ACHN (cell line): Measurements from ENCODE around the gene SERINC3.
"Not testable (repeated sequence)": the region's sequence is repeated elsewhere in the genome, so short reads cannot be mapped to it uniquely, and the experiment has no call there.

Experiments used
- DNase-seq: peaks from one replicate; pipeline ENCODE4 v3.0.0-alpha.2; 2015
- in situ Hi-C: cut with HindIII; loops from 2 replicates; pipeline ENCODE4 v1.10.0; 2017; ENCODE audit warnings: low sequenced_read_pairs, low pct_ligation_motif_present, low pct_unique_long_range_greater_than_20kb

The SERINC3 gene

DNA sequence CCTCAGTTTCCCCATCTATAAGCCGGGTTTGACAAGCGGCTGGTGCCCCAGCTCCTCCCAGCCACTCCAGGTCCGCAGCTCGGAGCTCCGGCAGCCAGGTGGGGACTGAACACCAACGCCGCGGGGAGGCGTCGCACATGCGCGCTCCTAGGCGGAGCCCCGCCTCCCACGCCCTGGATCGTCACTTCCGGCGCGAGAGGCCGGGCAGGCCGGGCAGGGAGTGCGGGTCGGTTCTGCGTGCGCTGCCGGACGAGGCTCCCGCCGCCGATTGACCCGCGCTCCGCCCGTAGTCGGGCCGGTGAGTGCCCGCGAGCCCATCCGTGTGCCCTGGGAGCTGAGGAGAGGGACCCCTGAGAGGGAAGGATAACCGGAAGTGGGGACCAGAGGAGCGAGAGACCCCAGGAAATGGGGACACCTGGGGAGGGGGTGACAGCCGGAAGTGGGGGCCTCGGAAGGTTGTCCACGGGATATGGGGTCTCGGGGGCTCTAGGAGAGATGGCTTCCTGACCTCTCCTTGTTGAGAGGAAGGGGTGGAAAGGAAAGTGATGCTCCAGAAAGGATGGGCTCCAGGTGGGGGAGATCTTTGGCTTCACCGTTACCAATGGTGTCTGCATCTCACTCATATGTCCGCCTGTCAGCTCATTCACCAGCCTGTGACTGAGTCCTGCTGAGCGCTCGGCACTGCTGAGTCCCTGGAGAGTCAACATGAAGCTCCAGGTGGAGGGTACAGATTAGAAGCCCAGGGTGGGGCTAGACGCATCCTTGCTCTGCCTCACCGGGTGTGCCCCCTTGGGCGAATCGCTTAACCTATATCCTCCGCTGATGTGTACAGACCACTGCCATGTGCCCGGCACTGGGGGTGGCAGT, 45.9 kb downstream of the SERINC3 start, which contains the start of gene TTPAL:
TSS of gene TTPAL (plus strand) at position 181 of the 867 bp plus-strand sequence. CDS start 4,126 bp downstream, outside the sequence.
- in situ Hi-C loops, result no loop called here

DNA sequence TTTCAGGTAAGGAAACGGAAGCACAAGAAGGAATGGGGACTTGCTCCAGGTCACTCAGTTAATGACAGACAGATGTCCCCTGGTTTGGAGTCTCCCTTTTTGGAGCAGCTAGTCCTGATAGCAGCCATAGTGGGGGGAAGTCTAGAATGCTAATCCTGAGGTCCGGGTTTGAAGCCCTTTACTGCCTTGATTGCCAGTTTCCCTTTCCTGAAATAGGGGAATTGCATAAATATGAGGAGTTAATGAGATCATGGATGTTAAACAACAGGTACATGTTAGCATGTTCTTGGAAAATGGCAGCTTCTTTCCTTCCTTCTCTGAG, 46.5 kb downstream of the SERINC3 start:
- DNase-seq, result no peak
- in situ Hi-C loops, result no loop called here

More for the DNA sequence above, 45.9 kb downstream of the SERINC3 start, which contains the start of gene TTPAL:
- DNase-seq, result peak; percentile 86

DNA sequence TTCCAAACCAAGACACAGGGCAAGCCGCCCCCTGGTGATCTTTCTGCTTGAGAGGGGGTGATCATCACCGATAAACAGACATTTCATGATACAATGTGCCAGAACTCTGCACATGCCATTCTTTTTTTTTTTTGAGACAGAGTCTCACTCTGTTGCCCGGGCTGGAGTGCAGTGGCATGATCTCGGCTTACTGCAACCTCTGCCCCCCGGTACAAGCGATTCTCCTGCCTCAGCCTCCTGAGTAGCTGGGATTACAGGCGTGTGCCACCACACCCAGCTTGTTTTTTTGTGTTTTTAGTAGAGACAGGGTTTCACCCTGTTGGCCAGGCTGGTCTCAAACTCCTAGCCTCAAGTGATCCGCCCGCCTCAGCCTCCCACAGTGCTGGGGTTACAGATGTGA, 49.6 kb downstream of the SERINC3 start:
- DNase-seq, in situ Hi-C loops: not testable (repeated sequence)

DNA sequence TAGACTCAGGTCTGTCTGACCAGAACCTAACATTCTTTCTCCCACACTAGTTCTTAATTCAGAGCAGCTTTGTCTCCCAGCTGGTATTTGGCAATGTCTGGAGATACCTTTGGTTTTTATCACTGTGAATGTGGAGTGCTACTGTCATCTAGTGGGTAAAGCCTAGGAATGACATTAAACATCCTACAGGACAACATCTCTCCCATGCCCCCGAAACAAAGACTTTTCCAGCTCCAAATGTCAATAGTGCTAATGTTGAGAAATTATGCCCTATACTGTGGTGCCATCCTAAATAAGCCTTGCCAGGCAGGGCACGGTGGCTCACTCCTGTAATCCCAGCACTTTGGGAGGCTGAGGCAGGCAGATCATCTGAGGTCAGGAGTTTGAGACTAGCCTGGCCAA, 50.4 kb downstream of the SERINC3 start:
- in situ Hi-C loops, result no loop called here
- DNase-seq, result peak; percentile 7

- no peak for DNase-seq
- in situ Hi-C loops, result no loop called here
Measured at GRCh38 chr20:44470327-44470726, 51.5 kb downstream of the SERINC3 start.

DNA sequence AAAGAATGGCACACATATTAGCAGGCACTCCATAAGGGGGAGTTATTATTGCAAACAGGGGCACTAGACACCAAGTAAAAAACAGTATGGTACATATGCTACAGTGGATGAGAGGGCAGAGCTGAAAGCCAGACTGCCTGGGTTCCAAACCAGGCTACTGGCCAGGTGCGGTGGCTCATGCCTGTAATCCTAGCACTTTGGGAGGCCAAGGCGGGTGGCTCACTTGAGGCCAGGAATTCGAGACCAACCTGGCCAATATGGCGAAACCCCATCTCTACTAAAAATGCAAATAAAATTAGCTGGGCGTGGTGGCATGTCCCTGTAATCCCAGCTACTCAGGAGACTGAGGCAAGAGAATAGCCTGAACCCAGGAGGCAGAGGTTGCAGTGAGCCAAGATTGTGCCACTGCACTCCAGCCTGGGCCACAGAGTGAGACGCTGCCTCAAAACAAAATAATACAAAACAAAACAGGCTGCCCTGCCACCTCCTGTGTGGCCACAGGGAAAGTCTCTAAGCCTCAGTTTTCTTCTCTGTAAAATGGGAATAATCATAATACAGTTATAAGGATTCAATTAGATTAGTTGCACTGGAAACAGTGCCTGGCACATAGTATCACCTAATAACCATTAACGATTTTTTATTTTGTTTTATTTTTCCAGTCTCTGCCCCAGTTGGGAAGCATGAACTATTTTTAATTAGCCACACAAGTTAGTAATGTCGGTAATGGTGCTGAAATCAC, 53.7 kb downstream of the SERINC3 start:
- no peak for DNase-seq
- in situ Hi-C loops, result no loop called here

DNA sequence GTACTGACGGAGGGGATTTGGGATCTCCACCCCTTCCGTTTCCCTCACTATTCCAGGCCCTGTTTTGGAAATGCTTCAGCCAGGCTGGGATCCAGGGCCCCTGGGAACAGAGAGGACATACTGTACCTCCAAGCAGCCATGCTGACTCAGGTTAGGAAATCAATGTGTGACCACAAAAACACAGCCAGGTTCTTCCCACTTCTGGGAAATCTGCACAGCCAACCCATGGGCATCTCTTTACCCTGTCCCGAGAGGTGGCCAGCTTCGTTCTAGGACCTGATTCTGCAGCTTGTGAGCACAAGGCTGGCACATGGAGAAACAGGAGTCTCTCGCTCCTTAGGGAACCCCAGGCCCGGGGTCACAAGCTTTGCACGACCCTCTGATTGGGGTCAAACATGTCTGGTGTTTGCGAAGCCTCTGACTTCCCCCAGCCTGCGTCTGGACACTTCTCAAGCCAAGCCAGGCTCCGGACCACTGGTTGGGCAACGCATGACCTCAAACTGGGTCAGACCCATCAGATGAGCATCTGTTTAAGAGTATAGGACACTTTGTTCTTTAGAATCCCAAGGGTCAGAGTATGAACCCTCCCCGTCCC, 54.5 kb downstream of the SERINC3 start:
- DNase-seq, result no peak
- in situ Hi-C loops, result no loop called here

- in situ Hi-C loops, result no loop called here
Measured at GRCh38 chr20:44465001-44465560, 56.8 kb downstream of the SERINC3 start.

DNA sequence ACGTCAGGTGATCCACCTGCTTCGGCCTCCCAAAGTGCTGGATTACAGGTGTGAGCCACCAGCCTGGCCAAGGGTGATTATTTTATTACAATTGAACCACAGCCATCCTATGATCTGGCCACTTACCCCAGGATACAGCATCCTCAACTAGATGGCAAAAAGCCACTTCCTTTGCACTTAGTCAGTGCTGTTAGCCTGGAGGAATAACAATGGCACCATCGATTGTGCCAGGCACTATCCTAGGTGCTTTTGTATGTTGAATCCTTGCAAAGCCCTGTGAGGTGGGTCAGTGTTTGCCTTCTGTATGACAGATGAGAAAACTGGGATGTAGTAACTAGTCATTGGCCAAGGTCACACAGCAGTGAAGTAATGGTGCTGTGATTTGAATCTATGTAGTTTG, 57.4 kb downstream of the SERINC3 start:
- DNase-seq, result no peak
- in situ Hi-C loops, result no loop called here

More at GRCh38 chr20:44465001-44465560, 56.8 kb downstream of the SERINC3 start:
- DNase-seq, result no peak

DNA sequence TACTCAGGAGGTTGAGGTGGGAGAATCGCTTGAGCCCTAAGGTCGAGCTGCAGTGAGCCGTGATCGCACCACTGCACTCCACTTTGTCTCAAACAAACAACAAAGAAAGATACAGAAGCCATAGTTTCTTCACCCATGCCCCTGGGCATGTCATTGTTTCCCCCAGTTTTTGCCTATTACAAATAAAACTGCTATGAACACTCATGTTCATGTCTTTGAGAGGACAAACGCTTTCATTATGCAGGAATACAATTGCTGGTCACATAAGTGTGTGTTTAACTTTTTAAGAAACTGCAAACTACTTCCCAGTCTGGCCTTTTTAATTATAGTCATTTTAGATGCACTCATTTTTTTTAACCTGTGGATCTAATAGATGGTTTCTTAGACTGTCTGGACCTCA, 58.4 kb downstream of the SERINC3 start:
- no peak for DNase-seq
- in situ Hi-C loops, result no loop called here

GRCh38 chr20:44461803-44462174, 60.1 kb downstream of the SERINC3 start:
- DNase-seq, result no peak
- in situ Hi-C loops, result no loop called here

DNA sequence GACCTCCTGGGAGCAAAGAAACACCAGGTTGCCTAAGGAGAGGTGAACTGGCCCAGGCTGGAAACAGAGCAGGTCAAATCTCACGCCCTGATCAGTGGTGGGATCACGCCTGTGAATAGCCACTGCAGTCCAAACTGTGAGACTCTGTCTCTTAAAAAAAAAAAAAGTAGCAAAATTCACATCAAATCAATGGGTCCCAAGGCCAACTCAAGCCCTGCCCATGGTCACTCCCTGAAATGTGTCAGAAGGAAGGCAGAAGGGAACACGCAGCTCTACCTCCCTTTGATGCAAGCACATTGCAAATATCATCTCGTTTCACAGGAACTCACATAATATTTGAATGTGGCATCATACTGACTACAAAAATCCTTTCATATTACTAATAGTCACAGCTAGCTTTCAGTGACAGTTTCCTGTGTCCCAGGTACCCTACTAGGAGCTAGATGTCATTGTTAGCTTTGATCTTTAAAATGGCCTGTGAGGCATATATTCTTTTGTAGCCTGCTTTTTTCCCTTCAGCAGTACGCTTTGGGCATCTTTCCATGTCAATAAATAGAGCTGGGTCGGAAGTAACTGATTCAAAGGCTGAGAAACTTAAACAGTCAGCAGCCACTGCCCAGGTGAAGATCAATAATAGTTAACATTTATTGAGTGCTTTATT, 60.6 kb downstream of the SERINC3 start:
- no peak for DNase-seq
- in situ Hi-C loops, result no loop called here

GRCh38 chr20:44460795-44461141, 61.1 kb downstream of the SERINC3 start:
- in situ Hi-C loops, result no loop called here
- peak; percentile 46 for DNase-seq

DNA sequence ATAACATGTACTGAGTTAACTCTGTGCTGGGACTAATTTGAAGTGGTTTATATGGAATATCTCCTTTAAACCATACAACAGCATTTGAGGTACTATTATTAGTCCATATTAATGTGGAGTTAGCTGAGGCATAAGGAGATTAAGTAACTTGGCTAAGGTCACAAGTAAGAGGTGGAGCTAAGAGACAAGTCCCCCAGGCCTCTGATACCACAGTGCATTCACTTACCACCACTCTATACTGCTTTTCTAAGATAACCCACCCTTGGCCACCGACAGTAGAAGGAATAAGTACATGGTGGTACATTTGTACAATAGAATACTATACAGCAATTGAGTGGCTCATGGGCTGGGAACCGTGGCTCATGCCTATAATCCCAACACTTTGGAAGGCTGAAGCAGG, 62.6 kb downstream of the SERINC3 start:
- no peak for DNase-seq
- in situ Hi-C loops, result no loop called here

DNA sequence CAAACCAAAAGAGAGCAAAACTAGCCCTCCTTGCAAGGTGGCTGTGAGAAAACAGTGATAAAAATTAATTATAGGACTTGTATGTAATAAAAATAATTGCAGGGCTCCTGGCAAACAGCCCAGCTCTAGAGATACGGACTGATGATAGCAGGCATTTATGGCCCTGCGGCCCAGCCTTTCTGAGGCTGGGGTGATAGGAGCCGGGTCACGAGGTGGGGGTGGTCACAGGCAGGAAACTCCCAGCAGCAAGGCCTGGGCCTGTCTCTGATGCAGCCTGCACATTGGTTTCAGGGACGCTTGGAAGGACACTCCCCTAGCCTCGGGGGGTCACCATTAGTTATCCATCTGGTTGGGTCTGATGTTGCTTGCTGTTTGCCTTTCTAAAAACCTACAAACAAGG, 64.9 kb downstream of the SERINC3 start:
- DNase-seq, result no peak
- in situ Hi-C loops, result no loop called here

DNA sequence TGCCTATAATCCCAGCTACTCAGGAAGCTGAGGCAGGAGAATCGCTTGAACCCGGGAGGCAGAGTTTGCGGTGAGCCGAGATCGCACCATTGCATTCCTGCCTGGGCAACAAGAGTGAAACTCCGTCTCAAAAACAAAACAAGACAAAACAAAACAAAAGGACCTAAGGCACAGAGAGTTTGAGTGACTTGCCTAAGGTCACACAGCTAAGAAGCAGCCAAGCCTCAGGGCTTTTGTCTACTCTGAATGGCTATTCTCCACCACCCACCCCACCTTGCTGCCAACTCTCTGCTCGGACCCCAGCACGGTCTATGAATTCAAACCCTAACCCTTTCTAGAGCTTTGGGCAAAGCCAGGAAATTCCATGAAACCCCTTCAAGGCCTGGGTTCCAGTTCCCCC, 65.3 kb downstream of the SERINC3 start:
- in situ Hi-C loops, result no loop called here
- no peak for DNase-seq

DNA sequence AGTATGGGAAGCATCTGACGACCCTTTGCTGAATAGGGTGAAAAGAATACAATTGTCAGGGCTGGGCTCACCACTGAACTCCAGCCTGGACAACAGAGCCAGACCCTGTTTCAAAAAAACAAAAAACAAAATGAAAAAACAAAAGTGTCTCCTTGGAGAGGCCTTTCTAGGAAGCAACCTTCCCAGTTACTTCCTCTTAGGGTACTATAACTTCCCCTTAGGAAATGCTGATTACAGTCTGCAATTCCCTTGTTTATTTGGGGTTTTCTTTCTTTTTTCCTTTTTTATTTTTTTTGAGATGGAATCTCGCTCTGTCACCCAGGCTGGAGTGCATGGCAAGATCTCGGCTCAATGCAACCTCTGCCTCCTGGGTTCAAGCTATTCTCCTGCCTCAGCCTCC, 66.7 kb downstream of the SERINC3 start:
- in situ Hi-C loops, result no loop called here
- no peak for DNase-seq

DNA sequence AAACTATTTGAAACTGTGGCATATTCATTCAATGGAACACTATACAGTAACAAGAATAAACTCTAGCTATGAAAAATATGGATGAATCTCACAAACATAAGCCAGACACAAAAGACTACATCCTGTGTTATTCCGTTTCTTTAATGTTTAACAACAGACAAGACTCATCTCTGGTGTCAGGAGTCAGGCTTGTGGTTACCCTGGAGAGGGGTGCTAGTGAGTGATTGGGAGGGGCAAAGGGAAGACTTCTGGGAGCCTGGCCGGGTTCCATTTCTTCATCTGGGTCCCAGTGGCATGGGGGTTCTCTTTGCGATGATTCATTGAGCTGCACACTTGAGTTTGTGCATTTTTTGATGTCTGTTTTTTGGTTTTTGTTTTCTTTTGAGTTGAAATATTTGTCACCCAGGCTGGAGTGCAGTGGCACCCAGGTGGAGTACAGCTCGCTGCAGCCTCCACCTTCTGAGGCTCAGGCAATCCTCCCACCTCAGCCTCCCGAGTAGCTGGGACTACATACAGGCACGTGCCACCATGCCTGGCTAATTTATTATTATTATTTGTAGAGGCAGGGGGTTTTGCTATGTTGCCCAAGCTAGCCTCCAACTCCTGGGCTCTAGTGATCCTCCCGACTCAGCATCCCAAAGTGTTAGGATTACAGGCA, 67.4 kb downstream of the SERINC3 start:
- peak; percentile 74 for DNase-seq
- in situ Hi-C loops, result no loop called here
